HG03575 (cell line): ENCODE data around the gene FAM13C.

ENCODE experiments used
- ATAC-seq: cut with Tn5 transposase; IDR thresholded peaks from one replicate; pipeline ENCODE4 v1.9.1; 2021; ENCODE audit not compliant: unreplicated experiment, insufficient number of reproducible peaks, low FRiP score; ENCODE audit errors: extremely low read depth

Gene FAM13C

GRCh38 chr10:59285848-59286247, 76.5 kb downstream of the FAM13C start:
- no peak for ATAC-seq

DNA sequence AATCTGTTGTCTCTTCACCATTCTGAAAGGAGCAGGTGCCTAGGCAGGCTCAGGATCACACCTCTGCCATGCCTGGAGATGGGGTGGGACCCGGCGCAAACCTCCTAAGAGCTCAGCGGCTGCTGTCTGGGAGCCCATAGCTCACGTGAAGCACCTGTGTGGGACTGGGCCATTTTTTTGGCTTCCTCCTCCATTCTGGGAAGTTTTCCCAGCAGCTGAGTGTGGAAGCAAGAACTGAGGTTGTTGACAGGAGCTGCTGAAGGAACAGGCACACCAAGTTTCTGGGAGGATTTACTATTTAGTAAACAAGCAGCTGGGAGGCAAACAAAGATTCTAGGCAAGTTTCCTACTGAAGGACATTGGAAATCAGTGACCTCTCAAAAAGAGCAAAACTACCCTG, 77.3 kb downstream of the FAM13C start:
- ATAC-seq: no peak

- ATAC-seq: no peak
Measured at GRCh38 chr10:59284118-59284975, 78.0 kb downstream of the FAM13C start.

GRCh38 chr10:59283456-59284091, 78.8 kb downstream of the FAM13C start:
- ATAC-seq: no peak

DNA sequence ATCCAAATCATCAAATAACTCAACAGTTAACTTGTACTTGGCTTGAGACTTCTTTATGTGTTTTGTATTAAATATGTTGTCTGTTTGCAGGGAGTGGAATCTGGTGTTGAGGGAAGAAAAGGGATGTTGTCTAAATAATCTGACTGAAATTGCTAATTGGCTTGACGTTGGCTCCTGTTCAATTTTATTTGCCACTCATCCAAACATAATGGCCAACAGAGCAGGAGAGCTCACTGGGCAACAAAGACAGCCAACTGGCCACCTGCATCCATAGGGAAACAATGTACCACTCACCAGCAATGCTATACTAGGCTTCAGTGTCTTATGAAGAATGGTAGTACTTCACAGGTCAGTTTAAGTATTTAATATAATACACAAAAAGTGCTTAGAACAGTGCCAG, 80.5 kb downstream of the FAM13C start:
- no peak for ATAC-seq

DNA sequence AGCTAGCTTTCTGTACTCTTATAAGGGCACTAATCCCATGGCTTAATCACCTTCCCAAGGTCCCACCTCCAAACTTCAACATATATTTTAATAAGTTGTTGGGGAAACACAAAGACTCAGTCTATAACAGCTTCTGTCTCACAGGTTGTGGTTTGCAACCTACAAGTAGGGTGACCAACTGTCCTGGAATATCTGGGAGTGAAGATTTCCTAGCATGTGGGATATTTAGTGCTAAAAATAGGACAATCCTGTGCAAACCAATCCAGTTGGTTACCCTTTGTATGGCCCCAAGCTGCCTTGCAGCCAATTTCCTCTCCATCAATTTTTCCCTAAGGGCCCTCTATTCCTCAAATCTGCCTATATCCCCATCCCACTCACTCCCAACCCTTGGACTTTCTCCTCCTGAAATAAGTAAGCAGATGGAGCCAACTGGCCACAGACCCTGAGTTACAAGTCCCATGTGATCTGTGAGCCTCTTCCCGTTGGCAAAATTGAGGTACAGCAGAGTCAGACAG, 82.3 kb downstream of the FAM13C start:
- ATAC-seq: no peak

- no peak for ATAC-seq
Measured at GRCh38 chr10:59279476-59279875, 82.9 kb downstream of the FAM13C start.

GRCh38 chr10:59276919-59277318, 85.4 kb downstream of the FAM13C start:
- ATAC-seq: no peak

GRCh38 chr10:59276133-59276532, 86.2 kb downstream of the FAM13C start:
- ATAC-seq: no peak

DNA sequence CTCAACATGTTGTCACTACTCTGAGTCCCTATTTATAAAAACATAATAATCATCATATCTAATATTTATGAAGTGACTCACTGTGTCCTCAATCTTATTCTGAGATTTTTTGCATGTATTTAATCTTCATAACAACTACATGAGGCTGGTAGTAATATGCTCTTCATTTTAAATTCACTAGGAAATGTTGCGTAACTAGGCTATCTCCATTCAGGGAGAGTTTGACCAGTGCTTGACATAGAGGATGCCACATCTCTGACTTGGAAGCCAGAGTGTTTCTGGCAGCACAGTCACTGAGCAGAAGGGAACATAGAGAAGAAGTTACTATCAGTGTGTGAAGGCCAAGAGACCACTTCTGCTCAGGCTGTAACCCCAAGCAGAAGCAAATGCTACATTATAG, 88.9 kb downstream of the FAM13C start:
- ATAC-seq: no peak

GRCh38 chr10:59272061-59272460, 90.3 kb downstream of the FAM13C start:
- no peak for ATAC-seq

- no peak for ATAC-seq
Measured at GRCh38 chr10:59271160-59271559, 91.2 kb downstream of the FAM13C start.

DNA sequence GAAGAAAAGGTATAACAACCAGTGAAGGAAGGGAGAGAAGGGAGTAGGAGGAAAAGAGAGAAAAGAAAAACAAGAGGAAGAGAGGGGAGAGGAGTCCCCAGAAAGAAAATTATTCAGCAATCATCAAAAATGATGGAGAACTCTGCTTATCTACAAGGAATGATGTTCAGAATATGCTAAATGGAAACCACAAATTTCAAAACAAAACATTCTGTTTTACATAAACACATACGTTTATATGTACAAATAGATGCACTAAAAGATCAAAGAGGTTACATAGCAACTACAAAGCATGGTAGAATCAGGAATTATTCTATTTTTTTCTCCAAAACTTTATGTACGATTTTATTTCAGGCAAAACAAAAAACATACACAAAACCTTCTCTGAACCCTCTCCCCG, 91.9 kb downstream of the FAM13C start:
- ATAC-seq: no peak

DNA sequence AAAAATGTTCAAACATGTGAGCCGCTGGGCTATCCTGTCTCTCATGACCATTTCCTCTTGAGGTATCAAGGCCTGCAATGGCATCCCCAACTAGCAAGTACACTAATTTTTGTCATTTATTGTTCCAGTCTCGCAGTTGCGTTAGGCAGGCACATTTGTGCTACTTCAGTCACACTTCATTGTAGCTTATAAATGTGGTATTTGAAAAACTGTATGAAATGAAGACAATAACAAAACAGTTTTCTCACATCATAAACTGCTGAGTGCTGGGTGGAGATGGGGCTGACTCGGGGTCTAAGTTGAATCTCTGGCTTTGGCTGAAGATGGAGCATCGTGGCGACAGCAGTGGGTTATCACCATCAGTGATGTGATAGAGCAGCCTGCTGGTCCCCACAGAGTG, 92.7 kb downstream of the FAM13C start:
- no peak for ATAC-seq

DNA sequence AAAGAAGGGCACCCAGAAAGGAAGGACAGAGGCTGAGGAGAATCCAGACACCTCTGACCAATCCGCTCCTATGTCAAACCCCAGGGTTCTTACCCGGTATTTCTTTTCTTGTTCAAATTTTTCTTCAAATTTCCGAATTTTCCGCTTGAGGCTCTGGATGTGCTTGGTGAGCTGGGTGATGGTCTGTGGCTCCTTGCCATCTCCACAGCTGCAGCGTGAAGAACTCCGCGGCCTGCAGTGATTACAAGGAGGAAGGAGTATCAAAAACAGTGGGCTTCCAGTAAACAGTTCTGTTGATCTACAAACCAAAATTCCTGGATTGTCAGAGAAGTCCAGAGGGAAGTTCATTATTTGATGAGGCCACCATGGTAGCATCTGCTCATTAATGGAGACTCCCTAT, 93.9 kb downstream of the FAM13C start:
- ATAC-seq: no peak

DNA sequence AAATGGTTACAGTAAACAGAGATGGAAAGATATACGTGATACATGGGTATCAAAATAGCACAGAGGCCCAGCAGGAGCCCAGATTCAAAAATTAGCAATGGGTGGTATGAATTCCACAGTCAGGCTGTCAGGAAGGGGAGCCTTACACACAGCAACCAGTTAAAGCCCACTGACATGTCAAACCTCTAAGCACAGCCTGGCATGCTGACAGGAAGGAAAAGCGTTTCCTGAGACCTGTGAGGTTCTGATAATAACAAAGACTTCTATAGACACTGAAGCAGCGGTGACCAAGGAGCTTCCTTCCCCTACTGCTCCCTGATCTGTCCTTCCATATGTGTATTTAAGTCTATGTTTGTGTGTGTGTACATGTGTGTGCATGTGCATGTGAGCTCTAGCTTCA, 96.0 kb downstream of the FAM13C start:
- ATAC-seq: no peak

GRCh38 chr10:59265141-59265540, 97.2 kb downstream of the FAM13C start:
- no peak for ATAC-seq

GRCh38 chr10:59258890-59259289, 103.5 kb downstream of the FAM13C start:
- no peak for ATAC-seq

DNA sequence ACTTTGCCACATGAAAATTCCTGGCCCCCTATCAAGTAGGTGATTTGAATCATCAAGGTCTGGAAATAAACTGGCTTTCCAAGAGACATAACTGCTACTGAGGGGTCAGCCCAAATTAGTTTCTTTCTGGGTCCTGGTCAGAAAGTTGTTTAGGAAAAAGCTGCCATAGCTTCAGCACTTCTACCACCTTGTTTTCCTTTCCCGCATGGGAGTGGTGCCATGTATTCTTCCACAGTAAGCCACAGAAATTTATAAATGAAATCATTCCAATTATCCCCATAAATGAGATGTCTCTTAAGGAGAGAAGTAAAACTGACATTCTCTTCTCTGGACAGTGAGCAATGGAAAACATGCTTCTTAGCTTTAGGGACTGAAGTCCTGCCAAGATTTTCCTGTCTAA, 105.1 kb downstream of the FAM13C start:
- no peak for ATAC-seq

DNA sequence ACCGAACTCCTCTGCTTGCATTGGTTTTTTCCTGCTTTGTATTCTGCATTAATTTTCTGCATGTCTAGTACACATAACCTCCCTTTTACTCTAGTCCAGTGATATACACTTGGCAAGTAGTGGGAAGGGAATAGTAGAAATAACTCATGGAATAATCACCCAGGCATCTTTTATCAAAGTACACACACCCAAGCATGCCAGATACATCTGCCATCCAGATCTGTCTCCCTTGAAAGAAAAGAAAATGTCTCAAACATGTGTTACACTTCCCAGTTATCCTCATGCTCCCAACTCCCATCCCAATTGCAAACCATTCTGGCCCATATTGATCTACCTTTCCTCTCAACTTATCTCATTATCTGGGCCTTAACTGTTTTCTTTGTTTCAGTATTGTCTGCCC, 106.9 kb downstream of the FAM13C start:
- no peak for ATAC-seq
